C4-2B (cell line): ENCODE results near the gene ANKRD33B.
"Not testable (repeated sequence)": the region's sequence is repeated elsewhere in the genome, so short reads cannot be mapped to it uniquely, and the experiment has no call there.

Source experiments
- H3K27ac ChIP-seq: fragments of 450-650 bp; 2 replicates; pipeline ENCODE4 v1.5.1; 2017
- ZFX ChIP-seq: fragments of 450-650 bp; IDR thresholded peaks from 2 replicates; pipeline ENCODE4 v1.6.1; 2017
- TF ChIP-seq, protein P1 (sequence below): fragments of 450-650 bp; conservative IDR thresholded peaks from 2 replicates; pipeline ENCODE4 v1.5.1; 2017; ENCODE audit warnings: mild to moderate bottlenecking

Gene ANKRD33B

DNA sequence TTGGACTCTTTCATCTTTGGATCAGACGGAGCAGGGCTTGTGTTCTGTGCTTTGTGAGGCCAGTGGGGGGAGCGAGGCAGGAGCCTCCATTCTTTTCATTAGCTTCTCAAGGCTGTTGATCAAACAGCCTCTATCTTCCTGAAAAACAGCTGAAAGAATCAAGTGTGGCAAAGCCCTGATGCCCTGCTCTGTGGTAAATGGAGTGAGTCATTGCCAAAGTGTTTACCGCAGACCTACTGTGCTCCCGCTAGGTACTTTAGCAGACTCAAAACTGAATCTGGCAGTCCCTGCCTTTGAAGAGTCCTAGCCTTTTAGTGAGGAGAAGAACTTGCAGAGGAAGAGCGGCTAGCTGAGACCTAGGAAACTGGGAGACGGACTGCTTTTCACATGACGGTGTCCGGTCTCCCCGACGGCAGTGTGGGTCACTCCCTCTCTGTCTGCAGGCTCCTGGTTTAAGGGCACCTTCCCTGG lies 3.3 kb downstream of the ANKRD33B start:
- H3K27ac ChIP-seq = no peak overlapping the region
- TF ChIP-seq, protein P1, sequence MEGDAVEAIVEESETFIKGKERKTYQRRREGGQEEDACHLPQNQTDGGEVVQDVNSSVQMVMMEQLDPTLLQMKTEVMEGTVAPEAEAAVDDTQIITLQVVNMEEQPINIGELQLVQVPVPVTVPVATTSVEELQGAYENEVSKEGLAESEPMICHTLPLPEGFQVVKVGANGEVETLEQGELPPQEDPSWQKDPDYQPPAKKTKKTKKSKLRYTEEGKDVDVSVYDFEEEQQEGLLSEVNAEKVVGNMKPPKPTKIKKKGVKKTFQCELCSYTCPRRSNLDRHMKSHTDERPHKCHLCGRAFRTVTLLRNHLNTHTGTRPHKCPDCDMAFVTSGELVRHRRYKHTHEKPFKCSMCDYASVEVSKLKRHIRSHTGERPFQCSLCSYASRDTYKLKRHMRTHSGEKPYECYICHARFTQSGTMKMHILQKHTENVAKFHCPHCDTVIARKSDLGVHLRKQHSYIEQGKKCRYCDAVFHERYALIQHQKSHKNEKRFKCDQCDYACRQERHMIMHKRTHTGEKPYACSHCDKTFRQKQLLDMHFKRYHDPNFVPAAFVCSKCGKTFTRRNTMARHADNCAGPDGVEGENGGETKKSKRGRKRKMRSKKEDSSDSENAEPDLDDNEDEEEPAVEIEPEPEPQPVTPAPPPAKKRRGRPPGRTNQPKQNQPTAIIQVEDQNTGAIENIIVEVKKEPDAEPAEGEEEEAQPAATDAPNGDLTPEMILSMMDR = no peak
- TF ChIP-seq ZFX = no peak

DNA sequence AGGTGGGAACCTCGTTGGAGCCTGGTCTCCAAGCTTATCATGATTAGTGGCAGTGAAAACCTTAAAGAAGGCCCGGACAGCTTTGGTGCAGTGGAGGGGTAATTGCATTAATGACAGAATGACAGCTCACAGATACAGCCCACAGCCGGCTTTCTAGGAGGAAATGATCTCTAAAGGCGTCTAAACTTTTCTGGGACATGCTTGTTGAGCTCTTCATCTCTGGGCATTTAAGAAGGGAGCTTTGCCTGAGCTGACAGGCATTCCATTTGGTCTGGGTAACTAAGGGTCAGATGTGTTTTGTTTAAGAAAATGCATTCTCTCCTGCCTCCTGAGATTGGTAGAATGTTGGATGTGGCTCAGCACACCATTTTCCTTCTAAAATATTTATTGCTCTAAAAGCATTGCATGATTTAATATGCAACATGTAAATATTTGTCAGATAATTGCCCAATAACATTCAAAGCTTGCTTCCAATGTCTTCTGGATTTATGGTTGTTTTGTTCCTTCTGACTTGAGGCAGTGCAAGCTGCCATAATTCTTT lies 4.0 kb downstream of the ANKRD33B start:
- no peak for TF ChIP-seq ZFX
- TF ChIP-seq, protein P1 = no peak
- no peak overlapping the region for H3K27ac ChIP-seq

DNA sequence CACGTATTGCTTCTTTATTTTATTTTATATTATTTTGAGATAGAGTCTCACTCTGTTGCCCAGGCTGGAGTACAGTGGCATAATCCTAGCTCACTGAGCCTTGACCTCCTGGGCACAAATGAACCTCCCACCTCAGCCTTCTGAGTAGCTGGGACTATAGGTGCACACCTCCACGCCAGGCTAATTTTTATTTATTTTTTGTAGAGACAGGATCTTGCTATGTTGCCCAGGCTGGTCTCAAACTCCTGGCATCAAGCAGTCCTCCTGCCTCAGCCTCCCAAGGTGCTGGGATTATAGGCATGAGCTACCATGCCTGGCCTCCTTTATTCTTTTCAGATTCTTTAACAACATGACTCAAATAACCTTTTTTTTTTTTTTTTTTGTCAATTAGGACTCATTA lies 6.7 kb downstream of the ANKRD33B start:
- H3K27ac ChIP-seq = not testable (repeated sequence)

DNA sequence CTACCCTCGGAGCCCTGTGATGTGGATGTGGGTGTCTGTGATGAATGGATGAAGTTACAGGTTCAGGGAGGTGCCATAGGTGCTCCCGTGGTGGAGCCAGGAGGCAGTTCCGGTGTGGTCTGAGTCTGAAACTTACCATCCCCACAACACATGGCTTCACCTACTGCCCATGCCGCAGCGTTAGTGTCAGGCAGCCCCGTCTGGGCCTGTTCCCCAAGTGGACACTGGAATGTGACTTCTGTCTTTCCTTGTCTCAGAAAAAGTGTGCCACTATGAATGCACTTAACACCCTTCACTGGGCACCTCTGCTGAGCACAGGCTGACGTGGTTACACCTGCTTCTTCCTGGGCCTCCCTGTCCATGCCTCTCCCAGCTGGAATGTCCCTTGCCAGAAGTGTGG lies 8.6 kb downstream of the ANKRD33B start:
- TF ChIP-seq, protein P1 = no peak
- TF ChIP-seq ZFX = no peak
- H3K27ac ChIP-seq = no peak overlapping the region

DNA sequence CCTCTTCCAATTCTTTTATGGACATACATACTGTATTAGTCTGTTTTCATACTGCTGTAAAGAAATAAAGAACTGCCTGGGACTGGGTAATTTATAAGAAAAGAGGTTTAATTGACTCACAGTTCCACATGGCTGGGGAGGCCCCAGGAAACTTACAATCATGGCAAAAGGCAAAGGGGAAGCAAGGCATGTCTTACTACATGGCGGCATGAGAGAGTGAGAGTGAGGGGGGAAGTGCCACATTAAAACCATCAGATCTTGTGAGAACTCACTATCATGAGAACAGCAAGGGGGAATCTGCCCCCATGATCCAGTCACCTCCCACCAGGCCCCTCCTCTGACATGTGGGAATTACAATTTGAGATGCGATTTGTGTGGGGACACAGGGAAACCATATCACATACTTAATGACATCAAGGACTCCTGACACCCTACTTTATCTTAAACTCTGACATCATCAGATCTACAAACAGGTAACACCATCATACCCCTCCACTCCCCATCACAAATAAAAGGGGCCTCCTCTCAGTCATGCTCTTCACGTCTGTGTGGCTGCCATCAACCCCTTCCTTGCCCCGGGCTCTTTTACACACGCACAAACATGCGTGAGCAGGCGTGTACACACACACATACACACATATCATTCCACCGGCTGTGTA lies 9.7 kb downstream of the ANKRD33B start:
- H3K27ac ChIP-seq = no peak overlapping the region
- TF ChIP-seq ZFX = no peak
- TF ChIP-seq, protein P1 = no peak

DNA sequence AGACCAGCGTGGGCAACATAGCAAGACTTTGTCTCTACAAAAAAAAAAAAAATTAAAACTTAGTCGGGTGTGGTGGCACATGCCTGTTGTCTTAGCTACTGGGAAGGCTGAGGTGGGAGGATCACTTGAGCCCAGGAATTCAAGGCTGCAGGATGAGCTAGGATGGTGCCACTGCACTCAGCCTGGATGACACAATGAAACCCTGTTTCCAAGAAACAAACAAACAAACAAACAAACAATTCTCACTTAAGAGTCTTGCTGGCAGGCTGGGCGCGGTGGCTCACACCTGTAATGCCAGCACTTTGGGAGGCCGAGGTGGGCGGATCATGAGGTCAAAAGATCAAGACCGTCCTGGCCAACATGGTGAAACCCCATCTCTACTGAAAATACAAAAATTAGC lies 11.0 kb downstream of the ANKRD33B start:
- H3K27ac ChIP-seq = not testable (repeated sequence)

DNA sequence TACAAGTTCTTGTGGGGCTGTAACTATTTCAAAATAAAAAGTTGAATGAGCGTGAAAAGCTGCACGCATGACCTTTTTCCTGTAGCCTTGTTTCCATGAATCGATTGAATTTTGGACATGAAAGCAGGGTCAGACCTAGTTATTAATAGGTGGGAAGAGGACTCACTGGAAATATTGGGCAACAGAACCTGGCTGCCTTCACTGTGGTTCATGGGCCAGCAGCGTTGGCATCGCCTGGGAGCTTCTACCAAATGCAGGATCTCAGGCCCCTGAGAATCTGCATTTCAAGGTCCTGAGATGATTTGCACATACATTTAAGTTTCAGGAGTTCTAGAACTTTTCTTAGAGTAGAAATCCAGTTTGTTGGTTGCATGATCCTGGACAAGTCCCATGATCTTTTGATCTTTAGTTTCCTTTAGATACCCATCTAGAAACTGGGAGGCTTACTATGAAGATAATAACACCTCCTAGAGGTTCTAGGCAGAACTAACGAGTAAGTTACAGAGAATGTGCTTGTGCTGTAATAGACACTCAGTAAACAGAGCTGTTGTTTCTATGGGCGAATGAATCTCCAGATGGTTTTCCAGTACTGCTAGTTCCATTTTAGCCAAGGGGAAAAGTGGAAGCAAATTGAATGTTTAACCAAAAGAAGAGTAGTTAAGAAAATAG lies 12.4 kb downstream of the ANKRD33B start:
- TF ChIP-seq, protein P1 = no peak; the same call in 1 of the 2 replicates
- no peak for TF ChIP-seq ZFX
- no peak overlapping the region for H3K27ac ChIP-seq

DNA sequence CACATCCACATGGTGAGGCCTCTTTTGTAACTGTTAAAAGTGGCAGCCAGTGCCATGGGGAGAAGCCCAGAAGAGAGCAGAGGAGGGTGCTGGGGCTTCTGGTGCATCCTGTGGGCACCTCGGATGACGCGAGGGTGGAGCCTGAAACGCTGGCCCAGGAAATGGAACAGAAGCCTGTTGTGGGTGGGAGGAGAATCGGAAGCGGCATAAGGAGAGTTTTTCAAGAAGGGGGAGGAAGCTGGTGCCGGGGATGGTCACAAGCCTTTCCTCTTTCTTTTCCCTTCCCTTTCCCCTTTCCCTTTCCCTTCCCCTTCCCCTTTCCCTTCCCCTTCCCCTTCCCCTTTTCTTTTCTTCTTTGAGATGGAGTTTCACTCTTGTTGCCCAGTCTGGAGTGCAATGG lies 12.9 kb downstream of the ANKRD33B start:
- TF ChIP-seq, protein P1 = no peak
- no peak for TF ChIP-seq ZFX
- H3K27ac ChIP-seq = no peak overlapping the region
